Peyer's patch (tissue), 4 donors: ENCODE measurements around the gene HMCES. TPM values are rescaled to one million over a fixed set of nuclear protein-coding genes. Genes with fewer than 3 reads are reported as not detected.

Experiments used
- DNase-seq, 3 donors: peaks; one replicate each; pipeline ENCODE4 v3.0.0-alpha.2; 2017 to 2019
- H3K27ac ChIP-seq, 4 donors: fragments of 200-600 bp; sonication (generic); one replicate each; pipeline ENCODE4 v1.5.1; 2016 to 2019
- H3K27me3 ChIP-seq, 2 donors: fragments of 200-600 bp; sonication (generic); one replicate each; pipeline ENCODE4 v1.5.1; 2019
- H3K36me3 ChIP-seq, 3 donors: fragments of 200-600 bp; sonication (generic); one replicate each; pipeline ENCODE4 v1.5.1; 2016 to 2019
- H3K4me1 ChIP-seq, 4 donors: fragments of 200-600 bp; sonication (generic); one replicate each; pipeline ENCODE4 v1.5.1; 2016 to 2019
- H3K4me3 ChIP-seq, 4 donors: fragments of 200-600 bp; sonication (generic); 1 replicate in 3 of 4; 2 replicates in 1 of 4; pipeline ENCODE4 v1.5.1; 2016 to 2019; ENCODE audit warnings: mild to moderate bottlenecking in 1 of 4
- H3K9me3 ChIP-seq, 4 donors: fragments of 200-600 bp; sonication (generic); one replicate each; pipeline ENCODE4 v1.5.1; 2016 to 2019; ENCODE audit warnings: mild to moderate bottlenecking in 1 of 4
- POLR2A ChIP-seq, 2 donors: fragments of 450-650 bp; IDR thresholded peaks; one replicate each; pipeline ENCODE4 v1.5.1; 2017; ENCODE audit warnings: antibody characterized with exemption in 2 of 2, mild to moderate bottlenecking in 2 of 2, moderate library complexity in 2 of 2
- total RNA-seq, 4 donors: library from RNA; depleted of rRNA; stranded (reverse); fragments of >200 nt; gene quantifications; one replicate each; pipeline ENCODE4 v1.1.0, GENCODE V29; 2016
- TF ChIP-seq, protein P1 (sequence below), 6 experiments: fragments of 450-650 bp in 4 of 6; fragments of 200-600 bp in 2 of 6; sonication (generic) in 1 of 6; IDR thresholded peaks; one replicate each; pipeline ENCODE4 v1.5.1; 2017 to 2019; ENCODE audit warnings: antibody characterized with exemption in 6 of 6, mild to moderate bottlenecking in 3 of 6, moderate library complexity in 1 of 6

Gene HMCES
- total RNA-seq, 4 donors from 2014 or later: 22.2 to 29.7 (median 24.2) TPM

DNA sequence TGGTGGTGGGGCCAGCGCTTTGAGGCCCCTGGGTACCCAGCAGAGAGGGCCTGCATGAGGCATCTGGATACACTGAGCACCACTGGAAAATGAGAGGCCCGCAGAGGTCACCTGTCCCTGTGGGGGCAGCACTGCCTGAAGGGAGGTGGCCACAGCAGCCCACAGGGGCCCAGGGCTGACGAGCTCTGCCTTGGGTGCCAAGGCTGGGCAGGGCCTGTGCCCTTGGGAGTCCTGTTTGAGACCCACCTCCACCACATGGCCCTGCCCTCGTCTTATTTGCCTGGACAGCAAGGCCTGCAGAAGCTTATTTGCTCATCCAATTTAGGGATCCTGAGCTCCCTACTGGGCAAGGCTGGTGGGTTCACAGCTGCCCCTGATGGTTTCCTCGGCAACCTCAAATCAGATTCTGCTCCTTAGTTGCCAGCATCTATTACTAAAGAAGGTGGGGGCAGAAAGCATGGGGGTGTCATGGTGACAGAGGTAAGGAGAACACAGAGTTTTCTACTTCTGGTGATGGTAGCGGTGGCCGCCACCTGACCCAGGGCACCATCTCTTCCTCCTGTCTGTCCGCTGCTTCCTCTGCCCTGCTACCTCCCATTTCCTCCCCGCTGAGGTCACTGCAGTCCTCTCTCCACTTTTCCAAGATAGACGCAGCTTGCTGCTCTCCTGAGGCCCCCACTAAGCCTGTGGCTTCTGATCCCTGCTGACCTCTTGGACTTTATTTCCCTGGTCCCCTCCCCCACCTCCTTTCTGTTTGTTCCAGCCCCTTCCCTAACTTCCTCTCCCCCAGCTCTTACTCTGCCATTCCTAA lies 62.9 kb downstream of the HMCES start:
- Histone ChIP-seq H3K27ac (no peak overlapping the region), H3K4me3 (no peak overlapping the region), H3K36me3 (no peaks in the 10 kb centered on the region), H3K4me1 (peaks cover 0 to 9% (median 3%) of the 10 kb centered on the region in 4 donors), H3K9me3 (no peaks in the 10 kb centered on the region), H3K27me3 (no peaks in the 10 kb centered on the region)
- TF ChIP-seq, protein P1, sequence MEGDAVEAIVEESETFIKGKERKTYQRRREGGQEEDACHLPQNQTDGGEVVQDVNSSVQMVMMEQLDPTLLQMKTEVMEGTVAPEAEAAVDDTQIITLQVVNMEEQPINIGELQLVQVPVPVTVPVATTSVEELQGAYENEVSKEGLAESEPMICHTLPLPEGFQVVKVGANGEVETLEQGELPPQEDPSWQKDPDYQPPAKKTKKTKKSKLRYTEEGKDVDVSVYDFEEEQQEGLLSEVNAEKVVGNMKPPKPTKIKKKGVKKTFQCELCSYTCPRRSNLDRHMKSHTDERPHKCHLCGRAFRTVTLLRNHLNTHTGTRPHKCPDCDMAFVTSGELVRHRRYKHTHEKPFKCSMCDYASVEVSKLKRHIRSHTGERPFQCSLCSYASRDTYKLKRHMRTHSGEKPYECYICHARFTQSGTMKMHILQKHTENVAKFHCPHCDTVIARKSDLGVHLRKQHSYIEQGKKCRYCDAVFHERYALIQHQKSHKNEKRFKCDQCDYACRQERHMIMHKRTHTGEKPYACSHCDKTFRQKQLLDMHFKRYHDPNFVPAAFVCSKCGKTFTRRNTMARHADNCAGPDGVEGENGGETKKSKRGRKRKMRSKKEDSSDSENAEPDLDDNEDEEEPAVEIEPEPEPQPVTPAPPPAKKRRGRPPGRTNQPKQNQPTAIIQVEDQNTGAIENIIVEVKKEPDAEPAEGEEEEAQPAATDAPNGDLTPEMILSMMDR (IDR thresholded peaks at IDR 0.05): no peak
- no peak for TF ChIP-seq POLR2A (IDR thresholded peaks at IDR 0.05)
- no peak for DNase-seq

DNA sequence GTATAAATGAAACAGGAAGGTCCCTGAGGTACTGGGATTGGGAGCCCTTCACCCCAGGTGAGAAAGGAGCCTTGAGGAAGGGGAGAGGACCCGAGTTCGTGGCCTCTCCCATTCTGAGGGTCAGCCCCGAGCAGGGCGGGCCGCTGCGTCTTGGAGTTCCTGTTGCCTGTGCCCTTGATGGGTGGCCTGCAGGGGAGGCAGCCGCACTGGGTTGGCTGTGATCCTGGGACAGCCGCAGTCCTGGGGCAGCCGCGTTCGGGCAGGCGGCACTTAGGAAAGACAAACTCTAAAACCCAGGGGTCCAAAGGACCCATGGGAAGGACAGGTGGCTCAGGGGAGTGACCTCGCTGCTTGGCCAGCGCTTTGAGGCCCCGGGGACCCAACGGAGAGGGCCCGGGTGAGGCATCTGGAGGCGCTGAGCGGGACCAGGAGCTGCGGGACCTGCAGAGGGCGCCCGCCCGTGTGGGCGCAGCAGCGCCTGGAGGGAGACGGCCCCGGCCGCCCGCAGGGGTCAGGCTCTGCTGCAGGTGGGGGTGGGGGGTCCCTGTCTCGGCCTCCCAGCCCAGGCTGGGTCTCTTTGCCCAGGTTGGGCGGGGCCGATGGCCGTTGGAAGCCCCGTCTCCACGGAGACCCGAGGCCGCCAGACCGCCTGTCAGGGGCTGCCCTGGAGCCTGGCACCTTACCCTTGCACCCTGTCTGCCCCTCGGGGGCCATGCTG lies 65.1 kb downstream of the HMCES start:
- no peaks in the 10 kb centered on the region for H3K27me3 ChIP-seq
- DNase-seq: peak in 2 of 3 donors; percentile 61 to 64
- H3K27ac ChIP-seq: no peak overlapping the region
- no peak for TF ChIP-seq POLR2A (IDR thresholded peaks at IDR 0.05)
- TF ChIP-seq, protein P1 (IDR thresholded peaks at IDR 0.05): peak in 5 of 6 experiments; percentile 12 to 50 (median 44)
- H3K9me3 ChIP-seq: no peaks in the 10 kb centered on the region
- no peaks in the 10 kb centered on the region for H3K36me3 ChIP-seq
- H3K4me3 ChIP-seq: peak overlapping the region in 3 of 4 donors; percentile 2 to 46 (median 38)
- H3K4me1 ChIP-seq: peaks cover 0 to 9% (median 3%) of the 10 kb centered on the region in 4 donors

DNA sequence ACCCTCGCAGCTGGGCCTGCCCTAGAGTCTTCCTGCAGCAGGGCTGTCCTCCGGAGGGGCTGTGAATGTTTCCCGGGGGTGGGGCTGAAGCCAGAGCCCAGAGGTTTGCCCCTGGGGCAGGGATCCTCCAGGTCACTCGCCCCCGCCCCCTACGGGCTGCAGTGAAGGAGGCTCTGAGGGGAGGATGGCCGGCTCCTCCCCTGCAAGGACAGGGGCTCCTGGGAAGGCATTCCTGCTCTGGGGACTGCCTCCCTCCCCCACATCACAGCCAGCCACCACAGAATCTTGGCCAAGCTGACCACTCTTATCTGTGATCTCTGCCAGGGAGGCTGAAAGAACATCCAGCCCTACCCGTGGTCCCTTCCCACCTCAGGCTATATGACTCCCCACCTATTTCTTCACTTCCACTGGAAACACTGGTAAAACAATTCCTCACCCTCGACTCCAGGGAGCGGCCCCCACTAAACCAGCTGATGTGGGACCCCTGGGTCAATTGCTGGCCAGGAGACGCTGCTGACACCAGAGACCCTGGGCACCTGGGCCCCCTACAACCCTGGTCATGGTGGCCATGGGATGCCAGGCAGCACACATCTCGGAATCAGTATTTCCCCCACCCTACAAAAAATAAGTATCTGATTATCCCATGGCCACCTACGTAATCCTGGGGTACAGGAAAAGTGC lies 66.0 kb downstream of the HMCES start:
- no peaks in the 10 kb centered on the region for H3K36me3 ChIP-seq
- H3K4me1 ChIP-seq: peaks cover 0 to 9% (median 3%) of the 10 kb centered on the region in 4 donors
- TF ChIP-seq POLR2A (IDR thresholded peaks at IDR 0.05): no peak
- TF ChIP-seq, protein P1 (IDR thresholded peaks at IDR 0.05): no peak
- no peaks in the 10 kb centered on the region for H3K9me3 ChIP-seq
- no peak overlapping the region for H3K4me3 ChIP-seq
- no peaks in the 10 kb centered on the region for H3K27me3 ChIP-seq
- H3K27ac ChIP-seq: no peak overlapping the region
- DNase-seq: no peak

DNA sequence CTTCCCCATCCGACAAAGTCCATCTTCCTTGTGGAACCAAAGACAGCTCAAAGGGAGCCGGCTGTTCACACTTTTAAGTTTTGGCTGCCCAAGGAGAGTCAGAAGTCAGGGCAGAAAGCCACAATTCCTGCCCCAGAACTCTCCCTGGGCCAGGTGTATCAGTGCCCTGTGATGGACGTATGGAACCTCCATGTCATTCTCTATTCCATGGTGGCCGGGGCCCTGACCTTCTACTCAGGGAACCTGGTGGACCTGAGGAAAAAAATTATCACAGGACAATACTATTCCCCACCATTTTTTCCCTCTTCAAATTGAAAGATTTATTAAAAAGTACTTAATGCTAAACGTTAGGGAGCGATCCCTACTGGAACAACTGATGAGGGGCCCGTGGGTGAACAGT lies 66.6 kb downstream of the HMCES start:
- no peak for TF ChIP-seq POLR2A (IDR thresholded peaks at IDR 0.05)
- TF ChIP-seq, protein P1 (IDR thresholded peaks at IDR 0.05): no peak
- Histone ChIP-seq H3K27me3 (no peaks in the 10 kb centered on the region), H3K9me3 (no peaks in the 10 kb centered on the region), H3K4me3 (no peak overlapping the region), H3K4me1 (peaks cover 0 to 9% (median 3%) of the 10 kb centered on the region in 4 donors), H3K27ac (no peak overlapping the region), H3K36me3 (no peaks in the 10 kb centered on the region)
- DNase-seq: no peak

DNA sequence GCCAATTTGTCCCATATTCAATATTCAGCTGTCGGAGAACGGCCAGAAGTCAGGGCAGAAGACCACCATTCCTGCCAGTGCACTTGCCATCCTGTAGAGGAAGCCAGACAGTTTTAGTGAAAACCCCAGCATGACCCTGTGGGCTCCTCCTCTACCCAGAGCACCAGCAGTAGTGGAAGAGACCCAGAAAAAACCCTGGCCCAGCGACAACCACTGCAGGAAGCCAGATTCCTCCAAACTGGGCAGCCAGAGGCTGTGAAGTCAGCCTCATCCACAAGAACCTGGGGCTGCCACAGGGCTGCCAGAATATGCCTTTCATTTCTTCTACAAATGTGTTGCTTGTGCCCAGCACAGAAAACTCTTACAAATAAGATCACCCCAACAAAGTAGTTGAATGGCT lies 67.3 kb downstream of the HMCES start:
- TF ChIP-seq POLR2A (IDR thresholded peaks at IDR 0.05): no peak
- TF ChIP-seq, protein P1 (IDR thresholded peaks at IDR 0.05): no peak
- H3K4me3 ChIP-seq: no peak overlapping the region
- no peaks in the 10 kb centered on the region for H3K36me3 ChIP-seq
- no peaks in the 10 kb centered on the region for H3K27me3 ChIP-seq
- H3K9me3 ChIP-seq: no peaks in the 10 kb centered on the region
- DNase-seq: no peak
- H3K27ac ChIP-seq: no peak overlapping the region
- peaks cover 0 to 9% (median 3%) of the 10 kb centered on the region in 4 donors for H3K4me1 ChIP-seq
